Common myeloid progenitor, CD34-positive (primary cell): Measurements from ENCODE around the gene PKDREJ.

ENCODE experiments used
- CTCF ChIA-PET: fragments of 350-600 bp; sonication (Branson Sonifier 250); formaldehyde crosslinking; loops from one replicate; lab custom pipeline; 2021; ENCODE audit warnings: antibody characterized with exemption; lab: Charles Lee
- POLR2A ChIA-PET: fragments of 350-600 bp; sonication (Branson Sonifier 250); formaldehyde crosslinking; loops from one replicate; lab custom pipeline; 2021; ENCODE audit warnings: antibody characterized with exemption; lab: Charles Lee
- DNase-seq, 3 donors: peaks; one replicate each; pipeline versions ENCODE4 v3.0.0 to v3.0.0-alpha.2; 2013
- H3K27ac ChIP-seq, 2 experiments: 1 replicate in 1 of 2; 2 replicates in 1 of 2; pipeline ENCODE4 v1.7.0; 2013; ENCODE audit warnings: inconsistent platforms in 2 of 2, low read length in 2 of 2, mild to moderate bottlenecking in 2 of 2, low read depth in 1 of 2, moderate library complexity in 1 of 2; ENCODE audit not compliant: severe bottlenecking in 2 of 2, insufficient read depth in 1 of 2, poor library complexity in 1 of 2
- H3K27me3 ChIP-seq, 5 experiments: replicated peaks in 2 of 5; 1 replicate in 3 of 5; 2 replicates in 2 of 5; pipeline versions ENCODE4 v1.6.1 to v1.7.0; 2013; ENCODE audit warnings: low read length in 4 of 5, mild to moderate bottlenecking in 2 of 5, moderate library complexity in 2 of 5, inconsistent platforms in 1 of 5; ENCODE audit not compliant: insufficient read depth in 5 of 5, control insufficient read depth in 4 of 5
- H3K36me3 ChIP-seq, 4 experiments: 1 replicate in 2 of 4; 2 replicates in 2 of 4; pipeline versions ENCODE4 v1.6.1 to v1.7.0; 2013; ENCODE audit warnings: low read length in 3 of 4, control low read depth in 1 of 4, mild to moderate bottlenecking in 1 of 4; ENCODE audit not compliant: control insufficient read depth in 4 of 4, insufficient read depth in 4 of 4
- H3K4me1 ChIP-seq, 4 experiments: 1 replicate in 3 of 4; 2 replicates in 1 of 4; pipeline versions ENCODE4 v1.6.1 to v1.7.1; 2013; ENCODE audit warnings: low read length in 3 of 4, mild to moderate bottlenecking in 3 of 4, control low read depth in 1 of 4, inconsistent platforms in 1 of 4, moderate library complexity in 1 of 4; ENCODE audit not compliant: control insufficient read depth in 4 of 4, insufficient read depth in 4 of 4; ENCODE audit errors: control extremely low read depth in 1 of 4
- H3K4me3 ChIP-seq, 7 experiments: 1 replicate in 4 of 7; 2 replicates in 3 of 7; pipeline versions ENCODE4 v1.5.1 to v1.7.0; 2013; ENCODE audit warnings: mild to moderate bottlenecking in 7 of 7, low read length in 6 of 7, moderate library complexity in 6 of 7, inconsistent platforms in 2 of 7, low read depth in 2 of 7, control low read depth in 1 of 7; ENCODE audit not compliant: insufficient read depth in 4 of 7, control insufficient read depth in 1 of 7; ENCODE audit errors: extremely low read depth in 1 of 7
- H3K9me3 ChIP-seq, 5 experiments: 1 replicate in 4 of 5; 2 replicates in 1 of 5; pipeline versions ENCODE4 v1.6.1 to v1.7.1; 2013; ENCODE audit warnings: low read length in 4 of 5, mild to moderate bottlenecking in 2 of 5, inconsistent platforms in 1 of 5, low read depth in 1 of 5, moderate library complexity in 1 of 5; ENCODE audit not compliant: control insufficient read depth in 4 of 5, insufficient read depth in 2 of 5; ENCODE audit errors: control extremely low read depth in 1 of 5
- WGBS: methylation state at CpG from one replicate; pipeline ENCODE4 v1.1.5; 2013; ENCODE audit not compliant: insufficient coverage; 5-methylcytosine and 5-hydroxymethylcytosine counted together

Gene PKDREJ

GRCh38 chr22:46240506-46240905, 22.6 kb downstream of the PKDREJ start:
- peaks cover 0 to 28% (median 19%) of the 10 kb centered on the region in 4 experiments for H3K36me3 ChIP-seq
- POLR2A ChIA-PET, result interaction anchor here (2.3 kb wide), 1 partner anchor 10 kb away, joined by 9 read pairs; the partner anchor contains the start of gene CDPF1
- WGBS, result 69% methylated on average over 5 of the region's 6 CpGs

GRCh38 chr22:46240073-46240472, 23.1 kb downstream of the PKDREJ start:
- no peaks in the 10 kb centered on the region for H3K27me3 ChIP-seq
- peaks cover 0 to 3% (median 0%) of the 10 kb centered on the region in 5 experiments for H3K9me3 ChIP-seq
- peak overlapping the region in 2 of 7 experiments; percentile 12 to 29 for H3K4me3 ChIP-seq
- 96% methylated on average over 2 of the region's 2 CpGs for WGBS
- peaks cover 0 to 30% (median 20%) of the 10 kb centered on the region in 4 experiments for H3K36me3 ChIP-seq
- no peak overlapping the region for H3K27ac ChIP-seq
- no peak for DNase-seq
- H3K4me1 ChIP-seq, result peaks cover 9 to 31% (median 21%) of the 10 kb centered on the region in 4 experiments
- ChIA-PET POLR2A (interaction anchor here (0.6 to 2.3 kb wide), 2 partner anchors 10 to 26 kb away, joined by 4 to 9 read pairs; partner anchors contain the start of gene CDPF1), CTCF (interaction anchor here (1.5 kb wide), 1 partner anchor 19 kb away, joined by 4 read pairs; no protein-coding TSS in a partner anchor)

More at GRCh38 chr22:46240506-46240905, 22.6 kb downstream of the PKDREJ start:
- Histone ChIP-seq H3K9me3 (peaks cover 0 to 3% (median 0%) of the 10 kb centered on the region in 5 experiments), H3K4me3 (peak overlapping the region in 1 of 7 experiments; percentile 12), H3K27me3 (no peaks in the 10 kb centered on the region), H3K4me1 (peaks cover 9 to 31% (median 21%) of the 10 kb centered on the region in 4 experiments), H3K27ac (no peak overlapping the region)
- DNase-seq, result peak in 2 of 3 donors; percentile 44 to 53
- CTCF ChIA-PET, result interaction anchor here (1.0 to 1.5 kb wide), 3 partner anchors 15 to 56 kb away, joined by 3 to 4 read pairs (median 3); partner anchors contain the start of gene GTSE1

- WGBS, result 74% methylated on average over 14 of the region's 20 CpGs
Measured at GRCh38 chr22:46239261-46240048, 23.7 kb downstream of the PKDREJ start.

GRCh38 chr22:46238541-46238940, 24.6 kb downstream of the PKDREJ start:
- H3K27ac ChIP-seq, result no peak overlapping the region
- ChIA-PET POLR2A (no interaction called here), CTCF (interaction anchor here (0.9 to 1.3 kb wide), 3 partner anchors 9 to 242 kb away, joined by 3 to 4 read pairs (median 3); no protein-coding TSS in a partner anchor)
- H3K4me1 ChIP-seq, result peaks cover 9 to 39% (median 23%) of the 10 kb centered on the region in 4 experiments
- no peak for DNase-seq
- peaks cover 2 to 22% (median 14%) of the 10 kb centered on the region in 4 experiments for H3K36me3 ChIP-seq
- H3K4me3 ChIP-seq, result no peak overlapping the region
- peaks cover 0 to 3% (median 0%) of the 10 kb centered on the region in 5 experiments for H3K9me3 ChIP-seq
- over 99% methylated on average over 16 of the region's 16 CpGs for WGBS
- no peaks in the 10 kb centered on the region for H3K27me3 ChIP-seq

More at GRCh38 chr22:46239261-46240048, 23.7 kb downstream of the PKDREJ start:
- DNase-seq, result peak; percentile 85 to 99 (median 98)
- no peaks in the 10 kb centered on the region for H3K27me3 ChIP-seq
- H3K4me3 ChIP-seq, result peak overlapping the region in 2 of 7 experiments; percentile 12 to 29
- ChIA-PET POLR2A (interaction anchor here (0.6 to 2.3 kb wide), 2 partner anchors 11 to 26 kb away, joined by 4 to 9 read pairs; partner anchors contain the start of gene CDPF1), CTCF (interaction anchor here (0.9 to 1.5 kb wide), 4 partner anchors 8 to 243 kb away, joined by 3 to 4 read pairs (median 4); no protein-coding TSS in a partner anchor)
- H3K9me3 ChIP-seq, result peaks cover 0 to 3% (median 0%) of the 10 kb centered on the region in 5 experiments
- peaks cover 9 to 31% (median 21%) of the 10 kb centered on the region in 4 experiments for H3K4me1 ChIP-seq
- peaks cover under 1 to 26% (median 20%) of the 10 kb centered on the region in 4 experiments for H3K36me3 ChIP-seq
- no peak overlapping the region for H3K27ac ChIP-seq

DNA sequence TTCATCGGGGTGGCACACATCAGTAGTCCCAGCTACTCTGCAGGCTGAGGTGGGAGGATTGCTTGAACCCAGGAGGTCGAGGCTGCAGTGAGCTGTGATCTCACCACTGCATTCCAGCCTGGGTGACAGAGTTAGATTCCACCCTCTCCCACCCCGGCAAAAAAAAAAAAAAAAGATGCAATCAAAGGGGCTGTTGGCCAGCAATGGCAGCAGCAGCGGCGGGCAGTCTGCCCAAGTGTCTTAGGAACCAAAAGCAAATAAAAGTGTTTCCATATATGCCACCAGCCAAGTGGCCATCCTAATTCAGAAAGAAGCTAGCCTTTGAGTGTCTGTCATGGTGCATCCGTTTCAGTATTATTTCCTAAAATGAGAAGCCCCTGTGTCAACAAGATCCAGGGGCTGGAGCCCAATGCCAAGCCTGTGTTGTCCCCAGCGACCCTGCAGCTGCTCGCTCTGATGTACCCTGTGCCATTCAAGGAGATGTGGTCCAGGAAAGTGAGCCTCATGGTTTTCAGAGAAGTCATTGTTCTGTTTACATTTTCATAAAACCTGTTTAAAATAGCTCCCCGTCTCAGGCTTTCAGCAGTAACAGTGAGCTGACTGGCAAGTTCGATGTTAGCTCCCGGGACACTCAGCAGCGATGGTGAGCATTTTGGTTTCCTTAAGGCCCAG, 25.6 kb downstream of the PKDREJ start:
- DNase-seq, result no peak
- no peak overlapping the region for H3K4me3 ChIP-seq
- ChIA-PET CTCF (no interaction called here), POLR2A (interaction anchor here (0.6 kb wide), 1 partner anchor 47 kb away, joined by 4 read pairs; no protein-coding TSS in a partner anchor)
- no peak overlapping the region for H3K27ac ChIP-seq
- peaks cover 9 to 45% (median 27%) of the 10 kb centered on the region in 4 experiments for H3K4me1 ChIP-seq
- WGBS, result 97% methylated on average over 10 of the region's 12 CpGs
- H3K9me3 ChIP-seq, result peaks cover 0 to 3% (median 0%) of the 10 kb centered on the region in 5 experiments
- no peaks in the 10 kb centered on the region for H3K27me3 ChIP-seq
- peaks cover 2 to 22% (median 11%) of the 10 kb centered on the region in 4 experiments for H3K36me3 ChIP-seq

DNA sequence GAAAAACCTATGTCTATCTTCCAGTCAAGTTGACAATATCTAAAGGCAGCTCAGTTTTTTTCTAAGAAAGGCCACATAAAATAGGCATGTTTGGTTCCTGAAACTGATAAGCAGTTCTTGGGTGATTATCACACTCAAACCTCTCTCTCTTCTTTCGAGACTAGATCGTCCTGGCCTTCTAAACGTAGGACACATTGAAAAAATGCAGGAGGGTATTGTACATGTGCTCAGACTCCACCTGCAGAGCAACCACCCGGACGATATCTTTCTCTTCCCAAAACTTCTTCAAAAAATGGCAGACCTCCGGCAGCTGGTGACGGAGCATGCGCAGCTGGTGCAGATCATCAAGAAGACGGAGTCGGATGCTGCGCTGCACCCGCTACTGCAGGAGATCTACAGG, 28.2 kb downstream of the PKDREJ start:
- Histone ChIP-seq H3K36me3 (peaks cover 2 to 22% (median 13%) of the 10 kb centered on the region in 4 experiments), H3K27ac (no peak overlapping the region), H3K4me3 (no peak overlapping the region), H3K4me1 (peaks cover 0 to 29% (median 13%) of the 10 kb centered on the region in 4 experiments), H3K27me3 (no peaks in the 10 kb centered on the region), H3K9me3 (peaks cover 0 to 3% (median 0%) of the 10 kb centered on the region in 5 experiments)
- ChIA-PET POLR2A (no interaction called here), CTCF (interaction anchor here (1.0 to 2.1 kb wide), 3 partner anchors 11 to 61 kb away, joined by 3 to 6 read pairs (median 4); partner anchors contain the start of gene GTSE1)
- DNase-seq, result no peak
- WGBS, result 100% methylated on average over 8 of the region's 12 CpGs
